Tibial artery (tissue), 4 donors: ENCODE results near the gene WWP2.
A peak's percentile ranks its signal among the peaks of the same experiment; 100 is the strongest.

ENCODE experiments used
- DNase-seq, 2 donors: peaks; one replicate each; pipeline ENCODE4 v3.0.0-alpha.2; 2019
- H3K27ac ChIP-seq, 2 donors: fragments of 200-600 bp; sonication (generic) in 1 of 2; 1 replicate in 1 of 2; 2 replicates in 1 of 2; pipeline ENCODE4 v1.5.1; 2018 to 2019; ENCODE audit warnings: mild to moderate bottlenecking in 1 of 2
- H3K27me3 ChIP-seq, 2 donors: fragments of 200-600 bp; sonication (generic) in 1 of 2; one replicate each; pipeline versions ENCODE4 v1.5.1 to v1.6.0; 2016 to 2019
- H3K36me3 ChIP-seq, 3 donors: fragments of 200-600 bp; sonication (generic) in 2 of 3; one replicate each; pipeline ENCODE4 v1.5.1; 2016 to 2019; ENCODE audit warnings: mild to moderate bottlenecking in 2 of 3
- H3K4me1 ChIP-seq, 4 donors: fragments of 200-600 bp; sonication (generic) in 2 of 4; 1 replicate in 3 of 4; 2 replicates in 1 of 4; pipeline ENCODE4 v1.5.1; 2016 to 2019
- H3K4me3 ChIP-seq, 2 donors: fragments of 200-600 bp; sonication (generic) in 1 of 2; 1 replicate in 1 of 2; 2 replicates in 1 of 2; pipeline ENCODE4 v1.5.1; 2018 to 2019; ENCODE audit warnings: mild to moderate bottlenecking in 2 of 2
- H3K9me3 ChIP-seq, 3 donors: fragments of 200-600 bp; sonication (generic) in 1 of 3; one replicate each; pipeline ENCODE4 v1.5.1; 2016 to 2019
- CTCF ChIP-seq, 2 experiments: fragments of 200-600 bp in 1 of 2; fragments of 450-650 bp in 1 of 2; IDR thresholded peaks; one replicate each; pipeline ENCODE4 v1.5.1; 2017 to 2019; ENCODE audit warnings: antibody characterized with exemption in 2 of 2, mild to moderate bottlenecking in 1 of 2, moderate library complexity in 1 of 2
- intact Hi-C: fragments of 100-400 bp; cut with DNase I; formaldehyde crosslinking; loops from one replicate; pipeline ENCODE4 v1.15.0; 2023; ENCODE audit warnings: low total_unique reads

WWP2 gene

GRCh38 chr16:69892378-69892777, 130.2 kb downstream of the WWP2 start:
- peaks cover 0 to 15% (median 10%) of the 10 kb centered on the region in 4 donors for H3K4me1 ChIP-seq
- peaks cover 13 to 17% (median 13%) of the 10 kb centered on the region in 3 donors for H3K36me3 ChIP-seq
- no peaks in the 10 kb centered on the region for H3K9me3 ChIP-seq
- intact Hi-C loops: no loop called here
- no peak for DNase-seq
- H3K27ac ChIP-seq: no peak overlapping the region
- no peak overlapping the region for H3K4me3 ChIP-seq
- TF ChIP-seq CTCF (IDR thresholded peaks at IDR 0.05): no peak
- H3K27me3 ChIP-seq: no peaks in the 10 kb centered on the region

DNA sequence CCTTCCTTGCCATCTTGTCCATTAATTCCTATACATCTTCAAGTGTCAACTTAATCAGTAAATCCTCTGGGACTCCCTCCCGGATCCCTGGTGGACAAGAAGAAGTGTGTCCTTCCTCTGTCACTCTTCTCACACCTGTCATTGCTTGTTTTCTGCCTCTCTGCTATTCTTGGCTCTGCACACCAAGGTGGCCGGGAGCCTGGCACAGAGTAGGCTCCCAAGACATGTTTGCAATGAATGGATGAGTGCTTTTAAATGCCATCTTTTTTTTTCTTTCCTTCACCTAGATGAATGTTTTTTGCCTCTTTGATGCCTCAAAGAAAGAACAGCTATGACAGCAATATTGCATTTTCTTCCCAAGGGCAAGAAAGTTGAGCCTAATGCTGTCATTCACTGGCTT, 131.0 kb downstream of the WWP2 start:
- Histone ChIP-seq H3K4me3 (no peak overlapping the region), H3K4me1 (peaks cover 0 to 15% (median 10%) of the 10 kb centered on the region in 4 donors), H3K36me3 (peaks cover 10 to 14% (median 10%) of the 10 kb centered on the region in 3 donors), H3K27me3 (no peaks in the 10 kb centered on the region), H3K9me3 (no peaks in the 10 kb centered on the region), H3K27ac (peak overlapping the region in 1 of 2 donors; percentile 1)
- intact Hi-C loops: no loop called here
- no peak for TF ChIP-seq CTCF (IDR thresholded peaks at IDR 0.05)
- DNase-seq: no peak

- Histone ChIP-seq H3K9me3 (no peaks in the 10 kb centered on the region), H3K36me3 (no peaks in the 10 kb centered on the region), H3K27me3 (no peaks in the 10 kb centered on the region), H3K4me1 (peaks cover 0 to 15% (median 10%) of the 10 kb centered on the region in 4 donors), H3K27ac (no peak overlapping the region), H3K4me3 (no peak overlapping the region)
- TF ChIP-seq CTCF (IDR thresholded peaks at IDR 0.05): no peak
- intact Hi-C loops: no loop called here
- no peak for DNase-seq
Observed at GRCh38 chr16:69894676-69895075, 132.5 kb downstream of the WWP2 start.

DNA sequence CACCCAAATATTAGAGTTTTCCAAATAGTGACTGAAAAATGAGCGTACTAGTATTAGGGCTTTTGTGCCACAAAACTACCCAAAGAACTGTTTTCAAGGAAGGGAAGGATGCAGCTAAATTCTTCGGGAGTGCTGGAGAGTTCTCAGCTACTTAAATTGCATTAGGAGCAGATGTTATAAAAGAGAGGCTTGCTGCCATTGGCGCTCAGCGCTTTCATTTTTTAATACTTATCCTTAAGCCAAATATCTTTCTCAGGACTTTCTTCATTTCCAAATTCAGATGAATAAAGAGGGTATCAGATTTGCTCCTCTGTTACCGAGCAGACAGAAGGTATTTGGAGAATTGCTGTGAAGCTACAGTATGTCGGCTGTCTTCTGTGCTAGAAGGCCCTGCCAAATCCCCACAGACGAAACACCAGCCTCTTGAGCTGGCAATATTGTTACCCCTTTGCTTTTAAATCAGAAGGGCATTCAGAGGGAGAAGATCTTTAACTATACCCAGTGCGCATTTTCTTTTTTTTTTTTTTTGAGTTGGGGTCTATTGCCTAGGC, 141.8 kb downstream of the WWP2 start:
- intact Hi-C loops: no loop called here
- no peak for TF ChIP-seq CTCF (IDR thresholded peaks at IDR 0.05)
- Histone ChIP-seq H3K4me1 (peaks cover 0 to 29% (median 10%) of the 10 kb centered on the region in 4 donors), H3K27ac (peak overlapping the region; percentile 5 to 47), H3K9me3 (no peaks in the 10 kb centered on the region), H3K27me3 (no peaks in the 10 kb centered on the region), H3K4me3 (peak overlapping the region in 1 of 2 donors; percentile 21), H3K36me3 (peaks cover 4 to 11% (median 6%) of the 10 kb centered on the region in 3 donors)
- no peak for DNase-seq

DNA sequence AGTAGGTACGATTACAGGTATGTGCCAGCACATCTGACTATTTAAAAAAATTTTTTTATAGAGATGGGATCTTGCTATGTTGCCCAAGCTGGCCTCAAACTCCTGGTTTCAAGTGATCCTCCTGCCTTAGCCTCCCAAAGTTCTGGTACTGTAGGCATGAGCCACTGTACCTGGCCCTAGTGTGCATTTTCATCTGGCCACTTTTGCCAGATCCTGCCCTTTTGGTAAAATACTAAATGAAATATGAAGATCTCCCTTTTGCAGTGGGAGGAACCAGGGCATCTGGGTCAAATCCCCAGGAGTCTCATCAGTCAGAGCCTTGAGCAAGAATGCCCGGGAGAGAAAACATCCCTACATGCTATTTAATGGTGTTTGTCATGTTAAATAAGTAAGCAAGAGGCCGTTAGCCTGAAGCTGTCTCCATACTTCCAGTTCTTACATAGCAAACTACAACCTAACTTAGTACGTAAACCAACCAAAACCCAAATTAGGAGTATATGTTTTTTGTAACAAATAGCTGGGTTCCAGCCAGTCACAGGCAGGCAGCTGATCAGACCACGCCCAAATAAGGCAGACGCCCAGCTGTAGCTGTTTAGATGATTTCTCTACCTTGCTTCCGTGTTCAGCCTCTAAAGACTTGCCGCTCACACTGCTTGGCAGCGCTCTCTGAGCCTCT, 142.5 kb downstream of the WWP2 start:
- DNase-seq: peak in 1 of 2 donors; percentile 35
- H3K27ac ChIP-seq: peak overlapping the region in 1 of 2 donors; percentile 47
- intact Hi-C loops: no loop called here
- no peak for TF ChIP-seq CTCF (IDR thresholded peaks at IDR 0.05)
- H3K4me1 ChIP-seq: peaks cover 0 to 29% (median 10%) of the 10 kb centered on the region in 4 donors
- H3K9me3 ChIP-seq: no peaks in the 10 kb centered on the region
- no peak overlapping the region for H3K4me3 ChIP-seq
- peaks cover 8 to 16% (median 10%) of the 10 kb centered on the region in 3 donors for H3K36me3 ChIP-seq
- H3K27me3 ChIP-seq: no peaks in the 10 kb centered on the region
